Mucosa of descending colon (tissue), 3 donors: ENCODE measurements around the gene ZBED5. TPM values are rescaled to one million over a fixed set of nuclear protein-coding genes. Genes with fewer than 3 reads are reported as not detected.

Experiments
- ATAC-seq: fragments of 200-7000 bp; cut with Tn5 transposase; one replicate; pipeline ENCODE4 v1.9.1; 2020; ENCODE audit warnings: mild to moderate bottlenecking, moderate library complexity
- DNase-seq, 3 donors: peaks; one replicate each; pipeline ENCODE4 v3.0.0-alpha.2; 2020
- H3K36me3 ChIP-seq: fragments of 200-600 bp; one replicate; pipeline ENCODE4 v1.8.0; 2021; ENCODE audit warnings: low read depth, mild to moderate bottlenecking
- H3K4me1 ChIP-seq: fragments of 200-600 bp; one replicate; pipeline ENCODE4 v1.8.0; 2021; ENCODE audit warnings: low read depth, mild to moderate bottlenecking
- H3K4me3 ChIP-seq: fragments of 200-600 bp; one replicate; pipeline ENCODE4 v1.8.0; 2021; ENCODE audit warnings: mild to moderate bottlenecking
- H3K9me3 ChIP-seq: fragments of 200-600 bp; one replicate; pipeline ENCODE4 v1.8.0; 2021; ENCODE audit warnings: mild to moderate bottlenecking
- CTCF ChIP-seq: fragments of 200-600 bp; IDR thresholded peaks from one replicate; pipeline ENCODE4 v1.8.0; 2022; ENCODE audit warnings: antibody characterized with exemption, mild to moderate bottlenecking
- intact Hi-C, 2 donors: fragments of 100-400 bp; cut with DNase I in 1 of 2; cut with micrococcal nuclease in 1 of 2; formaldehyde crosslinking; loops; one replicate each; pipeline versions ENCODE4 v1.11.0 to v1.11.1; 2022; cut with DNase I, micrococcal nuclease
- long read RNA-seq, 2 donors: library from polyadenylated mRNA; unstranded; transcript quantifications; one replicate each; pipeline ENCODE4 v2.0.0, GENCODE V29; 2019 to 2021
- total RNA-seq, 3 donors: library from RNA; stranded (reverse); fragmentation: NEBNext Ultra II Directional in 2 of 3; extraction: Animal tissue kit (Norgen Biotek cat#: 25700) in 2 of 3; gene quantifications; one replicate each; pipeline versions ENCODE4 v1.2.1 to v1.2.4, GENCODE V29; 2021 to 2023
- donor health status: DM: no; HTN: no; CAD: no; lungs with moderate emphysema.
- donor health status: DM: no; HTN: no; CAD: no.
- donor health status: DM: no; HTN: yes; CAD: no.

The ZBED5 gene
- 10 to 100 TPM; 39.5 to 54.2 (median 42.6) TPM for total RNA-seq
- long read RNA-seq, donor 1, transcript ZBED5-201 (3 exons, 2,512 nt) = major isoform, 5 of 17 reads
- long read RNA-seq, donor 1, partial matches to known transcripts = 2 of 17 reads
- long read RNA-seq, donor 1, other reads (novel, unspliced or antisense) = 10 of 17 reads
- long read RNA-seq, donor 2, partial matches to known transcripts = 0 of 1 reads
- long read RNA-seq, donor 2, other reads (novel, unspliced or antisense) = 0 of 1 reads

DNA sequence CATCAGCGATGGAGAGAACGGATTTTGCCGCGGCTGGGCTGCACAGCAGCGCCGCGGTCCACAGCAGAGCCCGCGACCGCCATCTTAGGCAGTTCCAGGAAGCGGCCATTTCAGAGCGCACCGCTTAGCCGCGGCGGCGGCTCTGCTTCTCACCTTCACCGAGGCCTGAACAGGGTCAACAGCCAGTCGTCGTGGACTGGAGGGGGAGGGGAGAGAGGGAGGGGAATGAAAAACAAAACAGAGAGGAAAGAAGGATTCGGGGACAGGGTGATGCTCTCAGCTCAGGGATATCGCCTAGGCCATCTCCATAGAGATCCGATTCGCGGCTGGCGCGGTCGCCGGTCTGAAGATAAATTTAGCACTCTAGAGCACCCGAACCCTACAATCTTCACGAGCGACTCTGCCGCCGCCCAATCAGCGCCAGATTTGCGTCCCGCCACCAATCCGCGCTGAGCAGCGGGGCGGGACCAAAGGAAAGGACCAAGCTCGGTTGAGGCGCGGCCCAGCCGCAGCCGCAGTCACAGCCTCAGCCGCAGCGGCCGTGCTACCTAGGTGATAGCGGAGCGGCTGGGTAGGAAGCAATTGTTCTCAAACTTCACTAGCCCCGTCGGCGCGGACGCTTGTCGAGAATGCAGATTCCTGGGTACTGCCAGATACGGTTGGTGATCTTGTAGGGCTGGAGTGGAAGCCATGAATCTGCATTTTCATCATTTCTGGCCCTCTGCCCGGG is at the start of gene ZBED5:
Gene ZBED5, minus strand, starts transcription at position 345 of the 730 bp plus-strand sequence. CDS start 3,108 bp downstream, outside the sequence.
- Histone ChIP-seq H3K9me3 (no peaks in the 10 kb centered on the region), H3K4me1 (peaks cover 20% of the 10 kb centered on the region), H3K4me3 (peak within 1 kb of the TSS; percentile 47), H3K36me3 (no peaks in the 10 kb centered on the region)
- TF ChIP-seq CTCF = no peak
- ATAC-seq = peak; percentile 93
- intact Hi-C loops = loop anchor here in 1 of 2 donors (5.0 kb wide), 2 partner anchors 51 to 74 kb away; partner anchors contain the start of gene EIF4G2
- peak; percentile 98 to 99 (median 98) for DNase-seq

- intact Hi-C loops = no loop called here
- no peak for DNase-seq
- Histone ChIP-seq H3K4me3 (no peak overlapping the region), H3K9me3 (no peaks in the 10 kb centered on the region), H3K4me1 (no peaks in the 10 kb centered on the region), H3K36me3 (no peaks in the 10 kb centered on the region)
- no peak for TF ChIP-seq CTCF
- peak; percentile 26 for ATAC-seq
Measured at GRCh38 chr11:10906521-10906920, 48.7 kb upstream of the ZBED5 start.

GRCh38 chr11:10902301-10903063 is 44.6 kb upstream of the ZBED5 start:
- DNase-seq (no peak), ATAC-seq (no peak)
- intact Hi-C loops = no loop called here
- H3K36me3 ChIP-seq = no peaks in the 10 kb centered on the region
- H3K4me3 ChIP-seq = no peak overlapping the region
- no peaks in the 10 kb centered on the region for H3K9me3 ChIP-seq
- peaks cover 25% of the 10 kb centered on the region for H3K4me1 ChIP-seq
- TF ChIP-seq CTCF = no peak

GRCh38 chr11:10900681-10901415 is 43.0 kb upstream of the ZBED5 start:
- no peaks in the 10 kb centered on the region for H3K9me3 ChIP-seq
- H3K4me3 ChIP-seq = no peak overlapping the region
- TF ChIP-seq CTCF = no peak
- H3K4me1 ChIP-seq = peaks cover 25% of the 10 kb centered on the region
- ATAC-seq = no peak
- DNase-seq = peak in 2 of 3 donors; percentile 38 to 39
- no peaks in the 10 kb centered on the region for H3K36me3 ChIP-seq
- intact Hi-C loops = no loop called here
